Measurements from ENCODE around the gene RC3H2. TPM values are rescaled to one million over a fixed set of nuclear protein-coding genes. Genes with fewer than 3 reads are reported as not detected.

Gene RC3H2
- total and polyA plus RNA-seq, 2 of the 13 experiments (the other 11 are each of a cell fraction or from before 2014, with no cell fraction given) = 21.0 to 36.4 TPM

GRCh38 chr9:122912964-122913673 is 8.0 kb upstream of the RC3H2 start, which contains the start of gene ZBTB6 (continued):
- TF ChIP-seq AKNA (CRISPR knock-in tag; IDR thresholded peaks at IDR 0.05; ENCODE audit: borderline replicate concordance) (no peak), MED8 (CRISPR knock-in tag; IDR thresholded peaks at IDR 0.05; ENCODE audit: insufficient replicate concordance) (no peak), RORA (CRISPR knock-in tag; IDR thresholded peaks at IDR 0.05) (no peak; the same call in 1 of the 2 replicates), GTF2F1 (IDR thresholded peaks at IDR 0.05; ENCODE audit: low read length) (no peak), ZNF12 (CRISPR knock-in tag; IDR thresholded peaks at IDR 0.05) (no peak; the same call in 1 of the 2 replicates), FOXK1 (CRISPR knock-in tag; IDR thresholded peaks at IDR 0.05; ENCODE audit: borderline replicate concordance, low read depth) (peak; percentile 85; the same call in 1 of the 2 replicates), MAF1 (CRISPR knock-in tag; IDR thresholded peaks at IDR 0.05; ENCODE audit: borderline replicate concordance) (no peak), DNMT3B (CRISPR knock-in tag; conservative IDR thresholded peaks at IDR 0.05) (no peak), ZNF709 (CRISPR knock-in tag; IDR thresholded peaks at IDR 0.05) (no peak), HCFC1 (IDR thresholded peaks at IDR 0.05; ENCODE audit: low read depth, low read length) (peak; percentile 48; the same call in 1 of the 2 replicates), ZSCAN21 (CRISPR knock-in tag; IDR thresholded peaks at IDR 0.05; ENCODE audit: borderline replicate concordance) (no peak), ZNF503 (CRISPR knock-in tag; IDR thresholded peaks at IDR 0.05) (no peak), FOXO4 (CRISPR knock-in tag; conservative IDR thresholded peaks at IDR 0.05) (no peak), SPEN (CRISPR knock-in tag; IDR thresholded peaks at IDR 0.05; ENCODE audit: low read depth) (peak; percentile 77; the same call in 1 of the 2 replicates), ZNF530 (CRISPR knock-in tag; IDR thresholded peaks at IDR 0.05; ENCODE audit: low read depth) (no peak), PAF1 (CRISPR knock-in tag; IDR thresholded peaks at IDR 0.05) (no peak), PLSCR1 (CRISPR knock-in tag; IDR thresholded peaks at IDR 0.05; ENCODE audit: borderline replicate concordance) (no peak)
